22Rv1 (cell line): ENCODE data around the gene DNM3.

ENCODE experiments used
- ZFX ChIP-seq: fragments of 450-650 bp; IDR thresholded peaks from 2 replicates; pipeline ENCODE4 v1.6.1; 2017; ENCODE audit warnings: antibody characterized with exemption, borderline replicate concordance
- TF ChIP-seq, protein P1 (sequence below): fragments of 450-650 bp; IDR thresholded peaks from 2 replicates; pipeline ENCODE4 v1.5.1; 2017; ENCODE audit warnings: mild to moderate bottlenecking

DNA sequence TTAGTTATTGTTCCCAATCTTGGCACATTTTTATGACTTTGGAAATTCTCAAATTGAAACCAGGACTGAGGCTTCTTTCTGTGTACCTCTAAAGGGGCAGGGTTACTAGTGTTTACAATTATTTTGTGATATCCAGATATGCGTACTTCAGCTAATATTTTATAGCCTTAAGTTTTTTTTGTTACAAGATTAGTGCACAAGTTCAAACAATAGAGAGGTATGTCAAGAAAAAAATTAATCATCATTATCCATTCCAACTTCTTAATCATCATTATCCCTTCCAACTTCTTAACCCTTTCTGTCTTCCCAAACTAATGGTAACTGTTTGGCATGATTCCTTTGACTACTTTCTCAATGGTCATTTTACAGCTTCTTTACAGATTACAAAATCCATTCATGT, 306.2 kb downstream of the DNM3 start:
- TF ChIP-seq, protein P1, sequence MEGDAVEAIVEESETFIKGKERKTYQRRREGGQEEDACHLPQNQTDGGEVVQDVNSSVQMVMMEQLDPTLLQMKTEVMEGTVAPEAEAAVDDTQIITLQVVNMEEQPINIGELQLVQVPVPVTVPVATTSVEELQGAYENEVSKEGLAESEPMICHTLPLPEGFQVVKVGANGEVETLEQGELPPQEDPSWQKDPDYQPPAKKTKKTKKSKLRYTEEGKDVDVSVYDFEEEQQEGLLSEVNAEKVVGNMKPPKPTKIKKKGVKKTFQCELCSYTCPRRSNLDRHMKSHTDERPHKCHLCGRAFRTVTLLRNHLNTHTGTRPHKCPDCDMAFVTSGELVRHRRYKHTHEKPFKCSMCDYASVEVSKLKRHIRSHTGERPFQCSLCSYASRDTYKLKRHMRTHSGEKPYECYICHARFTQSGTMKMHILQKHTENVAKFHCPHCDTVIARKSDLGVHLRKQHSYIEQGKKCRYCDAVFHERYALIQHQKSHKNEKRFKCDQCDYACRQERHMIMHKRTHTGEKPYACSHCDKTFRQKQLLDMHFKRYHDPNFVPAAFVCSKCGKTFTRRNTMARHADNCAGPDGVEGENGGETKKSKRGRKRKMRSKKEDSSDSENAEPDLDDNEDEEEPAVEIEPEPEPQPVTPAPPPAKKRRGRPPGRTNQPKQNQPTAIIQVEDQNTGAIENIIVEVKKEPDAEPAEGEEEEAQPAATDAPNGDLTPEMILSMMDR, result no peak
- no peak for TF ChIP-seq ZFX
